H54 (cell line): Measurements from ENCODE around the gene INPPL1.
"Not testable (repeated sequence)": the region's sequence is repeated elsewhere in the genome, so short reads cannot be mapped to it uniquely, and the experiment has no call there.

Experiments used
- DNase-seq: peaks from one replicate; pipeline ENCODE4 v3.0.0; 2011; ENCODE audit warnings: low spot score, mixed read lengths; ENCODE audit not compliant: insufficient read length
- FAIRE-seq: peaks from 3 replicates; lab custom pipeline; 2011; peaks lifted over from hg19 to GRCh38; lab: Jason Lieb, UNC
- POLR2A ChIP-seq: IDR thresholded peaks from 2 replicates; pipeline ENCODE4 v1.6.1; 2011; ENCODE audit warnings: low read depth, mild to moderate bottlenecking, low read length

INPPL1 gene, protein sequence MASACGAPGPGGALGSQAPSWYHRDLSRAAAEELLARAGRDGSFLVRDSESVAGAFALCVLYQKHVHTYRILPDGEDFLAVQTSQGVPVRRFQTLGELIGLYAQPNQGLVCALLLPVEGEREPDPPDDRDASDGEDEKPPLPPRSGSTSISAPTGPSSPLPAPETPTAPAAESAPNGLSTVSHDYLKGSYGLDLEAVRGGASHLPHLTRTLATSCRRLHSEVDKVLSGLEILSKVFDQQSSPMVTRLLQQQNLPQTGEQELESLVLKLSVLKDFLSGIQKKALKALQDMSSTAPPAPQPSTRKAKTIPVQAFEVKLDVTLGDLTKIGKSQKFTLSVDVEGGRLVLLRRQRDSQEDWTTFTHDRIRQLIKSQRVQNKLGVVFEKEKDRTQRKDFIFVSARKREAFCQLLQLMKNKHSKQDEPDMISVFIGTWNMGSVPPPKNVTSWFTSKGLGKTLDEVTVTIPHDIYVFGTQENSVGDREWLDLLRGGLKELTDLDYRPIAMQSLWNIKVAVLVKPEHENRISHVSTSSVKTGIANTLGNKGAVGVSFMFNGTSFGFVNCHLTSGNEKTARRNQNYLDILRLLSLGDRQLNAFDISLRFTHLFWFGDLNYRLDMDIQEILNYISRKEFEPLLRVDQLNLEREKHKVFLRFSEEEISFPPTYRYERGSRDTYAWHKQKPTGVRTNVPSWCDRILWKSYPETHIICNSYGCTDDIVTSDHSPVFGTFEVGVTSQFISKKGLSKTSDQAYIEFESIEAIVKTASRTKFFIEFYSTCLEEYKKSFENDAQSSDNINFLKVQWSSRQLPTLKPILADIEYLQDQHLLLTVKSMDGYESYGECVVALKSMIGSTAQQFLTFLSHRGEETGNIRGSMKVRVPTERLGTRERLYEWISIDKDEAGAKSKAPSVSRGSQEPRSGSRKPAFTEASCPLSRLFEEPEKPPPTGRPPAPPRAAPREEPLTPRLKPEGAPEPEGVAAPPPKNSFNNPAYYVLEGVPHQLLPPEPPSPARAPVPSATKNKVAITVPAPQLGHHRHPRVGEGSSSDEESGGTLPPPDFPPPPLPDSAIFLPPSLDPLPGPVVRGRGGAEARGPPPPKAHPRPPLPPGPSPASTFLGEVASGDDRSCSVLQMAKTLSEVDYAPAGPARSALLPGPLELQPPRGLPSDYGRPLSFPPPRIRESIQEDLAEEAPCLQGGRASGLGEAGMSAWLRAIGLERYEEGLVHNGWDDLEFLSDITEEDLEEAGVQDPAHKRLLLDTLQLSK

DNA sequence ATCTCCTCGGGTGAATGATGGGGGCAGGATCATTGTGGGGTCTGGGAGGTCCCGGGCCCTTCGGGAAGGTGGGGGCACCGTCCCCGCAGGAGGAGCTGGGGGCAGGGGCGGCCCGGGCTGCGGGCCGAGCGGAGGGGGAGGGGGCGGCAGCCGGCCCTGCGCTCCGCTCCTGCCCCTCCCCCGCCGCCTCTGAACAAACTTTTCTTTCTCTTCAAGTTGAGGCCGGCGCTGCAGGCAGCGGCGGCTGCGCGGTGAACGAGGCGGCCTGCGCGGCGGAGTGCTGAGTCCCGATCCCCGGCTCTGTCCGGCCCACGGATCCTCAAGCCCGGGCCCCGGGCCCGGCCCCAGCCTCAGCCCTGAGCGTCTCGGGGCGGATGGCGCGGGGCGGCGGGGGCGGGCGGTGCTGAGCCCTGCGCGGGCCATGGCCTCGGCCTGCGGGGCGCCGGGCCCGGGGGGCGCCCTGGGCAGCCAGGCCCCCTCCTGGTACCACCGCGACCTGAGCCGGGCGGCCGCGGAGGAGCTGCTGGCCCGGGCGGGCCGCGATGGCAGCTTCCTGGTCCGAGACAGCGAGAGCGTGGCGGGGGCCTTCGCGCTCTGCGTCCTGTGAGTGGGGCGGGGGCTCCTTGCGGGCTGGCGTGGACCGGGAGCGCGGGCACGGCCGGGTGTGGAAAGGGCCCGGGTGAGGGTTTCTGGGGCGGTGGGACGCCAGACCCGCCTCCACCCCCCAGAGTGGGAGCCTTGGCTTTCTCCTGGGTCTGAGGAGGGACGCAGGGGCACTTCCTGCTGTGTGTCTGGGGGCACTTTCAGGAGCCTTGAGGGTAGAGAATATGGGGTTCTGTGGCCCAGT, at the start of gene INPPL1:
Gene INPPL1, plus strand, starts transcription at position 204 of the 847 bp plus-strand sequence. Its CDS starts 218 bp downstream, at position 422.
- DNase-seq, result no peak
- 0 out of 2 replicates have a peak, but pooled peaks have one; percentile 20 for TF ChIP-seq POLR2A
- FAIRE-seq, result no peak

GRCh38 chr11:72177656-72178055, 46.9 kb upstream of the INPPL1 start:
- FAIRE-seq (no peak), DNase-seq (no peak)
- TF ChIP-seq POLR2A, result no peak

GRCh38 chr11:72179049-72179803, 45.3 kb upstream of the INPPL1 start:
- TF ChIP-seq POLR2A, result no peak
- FAIRE-seq (no peak), DNase-seq (no peak)

DNA sequence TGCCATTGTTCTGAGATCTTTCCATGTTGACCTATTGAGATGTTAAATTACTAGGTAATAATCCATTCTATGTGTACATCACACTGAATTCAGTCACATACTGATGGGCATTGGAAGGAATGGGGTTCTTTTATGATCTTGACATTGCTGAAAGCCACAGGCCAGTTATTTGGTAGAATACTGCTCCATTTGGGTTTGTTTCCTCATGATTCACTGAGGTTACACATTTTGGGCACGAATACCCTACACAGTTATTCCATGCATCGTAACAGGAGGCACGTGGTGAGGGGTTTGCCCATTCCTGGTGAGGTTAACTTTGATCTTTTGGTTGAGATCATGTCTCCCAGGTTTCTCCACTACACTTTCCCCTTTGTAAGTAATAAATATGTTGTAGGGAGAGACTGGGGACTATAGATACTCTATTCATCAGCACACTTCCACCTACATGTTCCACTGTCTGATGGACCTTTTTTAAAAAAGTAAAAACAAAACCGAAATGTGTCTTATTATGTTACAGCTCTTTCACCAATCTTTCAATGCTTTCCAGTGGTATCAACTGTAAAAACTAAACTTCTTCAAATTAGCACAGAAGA, 44.7 kb upstream of the INPPL1 start:
- FAIRE-seq, result no peak
- no peak for DNase-seq
- TF ChIP-seq POLR2A, result no peak

DNA sequence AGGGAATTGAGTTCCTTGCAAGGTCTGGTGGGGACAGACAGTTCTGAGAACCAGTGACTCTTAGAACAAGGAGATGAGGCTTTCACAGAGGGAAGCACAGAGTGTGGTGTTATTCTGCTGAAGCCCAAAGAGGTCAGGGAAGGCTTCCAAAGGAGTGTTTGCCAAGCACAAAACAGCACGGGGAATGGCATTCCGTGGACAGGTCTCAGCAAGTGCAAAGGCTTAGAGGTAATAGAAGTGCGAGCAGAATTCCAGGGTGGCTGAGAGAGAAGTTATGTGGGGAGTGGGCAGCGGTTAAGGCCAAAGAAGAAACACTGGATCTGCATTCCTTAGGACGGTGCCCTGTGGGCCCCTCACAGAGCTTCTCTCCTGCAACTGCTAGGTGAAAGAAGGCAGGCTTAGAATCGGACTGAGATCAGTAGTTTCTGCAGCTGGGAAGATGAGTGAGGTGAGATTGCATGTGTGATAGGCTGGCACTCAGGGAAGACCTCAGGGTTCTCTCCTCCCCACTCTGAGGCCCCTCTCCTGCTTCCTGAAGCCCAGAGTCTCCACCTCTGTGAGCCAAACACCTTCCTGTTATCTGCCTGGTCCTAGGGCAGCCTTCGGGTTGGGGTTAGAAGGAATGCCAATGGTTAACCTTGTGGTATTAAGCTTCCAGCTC, 43.5 kb upstream of the INPPL1 start:
- not testable (repeated sequence) for FAIRE-seq, DNase-seq

GRCh38 chr11:72181553-72181958, 43.0 kb upstream of the INPPL1 start:
- not testable (repeated sequence) for DNase-seq

DNA sequence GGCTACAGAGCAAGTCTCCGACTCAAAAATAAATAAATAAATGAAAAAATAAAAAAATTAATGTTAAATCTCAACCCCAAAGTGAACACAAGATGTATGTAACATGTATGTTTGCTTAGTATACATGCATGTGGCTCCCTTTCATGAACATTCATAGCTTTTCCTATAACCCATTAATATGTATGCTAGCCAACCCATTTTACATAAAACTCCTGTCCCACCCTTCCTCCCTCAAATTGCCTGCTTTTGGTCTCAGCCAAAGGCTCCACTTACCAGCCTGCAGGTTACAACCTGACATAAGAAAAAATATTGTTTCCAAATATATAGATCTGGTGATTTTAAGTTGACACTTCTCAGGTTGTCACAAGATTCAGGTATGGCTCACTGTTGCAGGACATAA, 36.3 kb upstream of the INPPL1 start:
- TF ChIP-seq POLR2A, result no peak
- DNase-seq (no peak), FAIRE-seq (no peak)

More at GRCh38 chr11:72181553-72181958, 43.0 kb upstream of the INPPL1 start:
- not testable (repeated sequence) for FAIRE-seq

- DNase-seq (no peak), FAIRE-seq (no peak)
- TF ChIP-seq POLR2A, result no peak
Observed at GRCh38 chr11:72189455-72190250, 34.9 kb upstream of the INPPL1 start.

- no peak for DNase-seq
- FAIRE-seq, result no peak
- no peak for TF ChIP-seq POLR2A
Observed at GRCh38 chr11:72190631-72191071, 33.9 kb upstream of the INPPL1 start.

- no peak for FAIRE-seq
- no peak for DNase-seq
- TF ChIP-seq POLR2A, result no peak
Observed at GRCh38 chr11:72191961-72192381, 32.6 kb upstream of the INPPL1 start, which contains the start of gene FOLR1. Gene FOLR1 (plus strand): TSS chr11:72192140. CDS start chr11:72192174, 34 bp downstream.
